ENCODE results near the gene FUT9.

FUT9 gene

GRCh38 chr6:96101564-96101963, 85.8 kb downstream of the FUT9 start:
- TF ChIP-seq SNAI2 (CRISPR knock-in tag; IDR thresholded peaks at IDR 0.05) (no peak), GLIS3 (CRISPR knock-in tag; IDR thresholded peaks at IDR 0.05) (no peak), OSR1 (CRISPR knock-in tag; IDR thresholded peaks at IDR 0.05) (no peak), ZNF8 (CRISPR knock-in tag; IDR thresholded peaks at IDR 0.05) (no peak), ZNF565 (CRISPR knock-in tag; conservative IDR thresholded peaks at IDR 0.05; ENCODE audit: low read depth) (no peak), ARNTL (CRISPR knock-in tag; IDR thresholded peaks at IDR 0.05; ENCODE audit: borderline replicate concordance, low read depth) (no peak), BACH2 (CRISPR knock-in tag; IDR thresholded peaks at IDR 0.05; ENCODE audit: borderline replicate concordance) (no peak), RARB (CRISPR knock-in tag; IDR thresholded peaks at IDR 0.05) (no peak), TOX (CRISPR knock-in tag; IDR thresholded peaks at IDR 0.05; ENCODE audit: borderline replicate concordance) (no peak), POU6F1 (CRISPR knock-in tag; IDR thresholded peaks at IDR 0.05; ENCODE audit: borderline replicate concordance, low read depth) (no peak), ZFP3 (CRISPR knock-in tag; IDR thresholded peaks at IDR 0.05) (no peak), ISL1 (CRISPR knock-in tag; IDR thresholded peaks at IDR 0.05) (no peak), ESRRG (CRISPR knock-in tag; IDR thresholded peaks at IDR 0.05) (no peak), CSDC2 (CRISPR knock-in tag; IDR thresholded peaks at IDR 0.05) (no peak), TCF4 (CRISPR knock-in tag; IDR thresholded peaks at IDR 0.05; ENCODE audit: borderline replicate concordance) (no peak), PPARA (CRISPR knock-in tag; IDR thresholded peaks at IDR 0.05; ENCODE audit: borderline replicate concordance) (no peak), ZNF70 (CRISPR knock-in tag; IDR thresholded peaks at IDR 0.05) (no peak)
- TF ChIP-seq, protein P1, sequence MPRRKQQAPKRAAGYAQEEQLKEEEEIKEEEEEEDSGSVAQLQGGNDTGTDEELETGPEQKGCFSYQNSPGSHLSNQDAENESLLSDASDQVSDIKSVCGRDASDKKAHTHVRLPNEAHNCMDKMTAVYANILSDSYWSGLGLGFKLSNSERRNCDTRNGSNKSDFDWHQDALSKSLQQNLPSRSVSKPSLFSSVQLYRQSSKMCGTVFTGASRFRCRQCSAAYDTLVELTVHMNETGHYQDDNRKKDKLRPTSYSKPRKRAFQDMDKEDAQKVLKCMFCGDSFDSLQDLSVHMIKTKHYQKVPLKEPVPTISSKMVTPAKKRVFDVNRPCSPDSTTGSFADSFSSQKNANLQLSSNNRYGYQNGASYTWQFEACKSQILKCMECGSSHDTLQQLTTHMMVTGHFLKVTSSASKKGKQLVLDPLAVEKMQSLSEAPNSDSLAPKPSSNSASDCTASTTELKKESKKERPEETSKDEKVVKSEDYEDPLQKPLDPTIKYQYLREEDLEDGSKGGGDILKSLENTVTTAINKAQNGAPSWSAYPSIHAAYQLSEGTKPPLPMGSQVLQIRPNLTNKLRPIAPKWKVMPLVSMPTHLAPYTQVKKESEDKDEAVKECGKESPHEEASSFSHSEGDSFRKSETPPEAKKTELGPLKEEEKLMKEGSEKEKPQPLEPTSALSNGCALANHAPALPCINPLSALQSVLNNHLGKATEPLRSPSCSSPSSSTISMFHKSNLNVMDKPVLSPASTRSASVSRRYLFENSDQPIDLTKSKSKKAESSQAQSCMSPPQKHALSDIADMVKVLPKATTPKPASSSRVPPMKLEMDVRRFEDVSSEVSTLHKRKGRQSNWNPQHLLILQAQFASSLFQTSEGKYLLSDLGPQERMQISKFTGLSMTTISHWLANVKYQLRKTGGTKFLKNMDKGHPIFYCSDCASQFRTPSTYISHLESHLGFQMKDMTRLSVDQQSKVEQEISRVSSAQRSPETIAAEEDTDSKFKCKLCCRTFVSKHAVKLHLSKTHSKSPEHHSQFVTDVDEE (CRISPR knock-in tag; IDR thresholded peaks at IDR 0.05): no peak
- TF ChIP-seq, protein P2, sequence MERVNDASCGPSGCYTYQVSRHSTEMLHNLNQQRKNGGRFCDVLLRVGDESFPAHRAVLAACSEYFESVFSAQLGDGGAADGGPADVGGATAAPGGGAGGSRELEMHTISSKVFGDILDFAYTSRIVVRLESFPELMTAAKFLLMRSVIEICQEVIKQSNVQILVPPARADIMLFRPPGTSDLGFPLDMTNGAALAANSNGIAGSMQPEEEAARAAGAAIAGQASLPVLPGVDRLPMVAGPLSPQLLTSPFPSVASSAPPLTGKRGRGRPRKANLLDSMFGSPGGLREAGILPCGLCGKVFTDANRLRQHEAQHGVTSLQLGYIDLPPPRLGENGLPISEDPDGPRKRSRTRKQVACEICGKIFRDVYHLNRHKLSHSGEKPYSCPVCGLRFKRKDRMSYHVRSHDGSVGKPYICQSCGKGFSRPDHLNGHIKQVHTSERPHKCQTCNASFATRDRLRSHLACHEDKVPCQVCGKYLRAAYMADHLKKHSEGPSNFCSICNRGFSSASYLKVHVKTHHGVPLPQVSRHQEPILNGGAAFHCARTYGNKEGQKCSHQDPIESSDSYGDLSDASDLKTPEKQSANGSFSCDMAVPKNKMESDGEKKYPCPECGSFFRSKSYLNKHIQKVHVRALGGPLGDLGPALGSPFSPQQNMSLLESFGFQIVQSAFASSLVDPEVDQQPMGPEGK (CRISPR knock-in tag; IDR thresholded peaks at IDR 0.05; ENCODE audit: borderline replicate concordance): no peak
- TF ChIP-seq, protein P3, sequence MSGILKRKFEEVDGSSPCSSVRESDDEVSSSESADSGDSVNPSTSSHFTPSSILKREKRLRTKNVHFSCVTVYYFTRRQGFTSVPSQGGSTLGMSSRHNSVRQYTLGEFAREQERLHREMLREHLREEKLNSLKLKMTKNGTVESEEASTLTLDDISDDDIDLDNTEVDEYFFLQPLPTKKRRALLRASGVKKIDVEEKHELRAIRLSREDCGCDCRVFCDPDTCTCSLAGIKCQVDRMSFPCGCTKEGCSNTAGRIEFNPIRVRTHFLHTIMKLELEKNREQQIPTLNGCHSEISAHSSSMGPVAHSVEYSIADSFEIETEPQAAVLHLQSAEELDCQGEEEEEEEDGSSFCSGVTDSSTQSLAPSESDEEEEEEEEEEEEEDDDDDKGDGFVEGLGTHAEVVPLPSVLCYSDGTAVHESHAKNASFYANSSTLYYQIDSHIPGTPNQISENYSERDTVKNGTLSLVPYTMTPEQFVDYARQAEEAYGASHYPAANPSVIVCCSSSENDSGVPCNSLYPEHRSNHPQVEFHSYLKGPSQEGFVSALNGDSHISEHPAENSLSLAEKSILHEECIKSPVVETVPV (CRISPR knock-in tag; IDR thresholded peaks at IDR 0.05): no peak
- ATAC-seq: no peak

DNA sequence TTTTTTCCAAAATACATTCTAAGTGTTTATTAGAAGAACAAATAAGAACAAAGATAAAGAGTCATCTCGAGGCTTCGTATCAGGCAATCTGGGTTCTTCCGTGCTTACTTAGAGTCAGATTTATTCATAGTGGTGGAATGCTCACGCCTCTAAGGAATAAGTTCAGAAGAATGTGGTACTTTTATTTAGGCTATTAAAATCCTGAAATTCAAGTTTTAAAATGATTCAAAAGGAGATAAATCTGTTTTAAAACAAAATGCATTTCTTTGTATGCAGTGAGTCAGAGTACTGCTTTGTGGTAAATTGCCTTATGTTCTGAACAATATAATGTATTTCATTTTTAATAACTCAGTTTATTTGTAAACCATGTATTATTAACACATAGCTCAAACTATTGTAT, 89.1 kb downstream of the FUT9 start:
- TF ChIP-seq ESRRG (CRISPR knock-in tag; IDR thresholded peaks at IDR 0.05): no peak
- TF ChIP-seq, protein P3 (CRISPR knock-in tag; IDR thresholded peaks at IDR 0.05): no peak
- TF ChIP-seq SNAI2 (CRISPR knock-in tag; IDR thresholded peaks at IDR 0.05): no peak
- no peak for TF ChIP-seq ZNF565 (CRISPR knock-in tag; conservative IDR thresholded peaks at IDR 0.05; ENCODE audit: low read depth)
- TF ChIP-seq TCF4 (CRISPR knock-in tag; IDR thresholded peaks at IDR 0.05; ENCODE audit: borderline replicate concordance): no peak
- TF ChIP-seq OSR1 (CRISPR knock-in tag; IDR thresholded peaks at IDR 0.05): no peak
- no peak for TF ChIP-seq RARB (CRISPR knock-in tag; IDR thresholded peaks at IDR 0.05)
- TF ChIP-seq TOX (CRISPR knock-in tag; IDR thresholded peaks at IDR 0.05; ENCODE audit: borderline replicate concordance): no peak
- TF ChIP-seq ZFP30 (CRISPR knock-in tag; IDR thresholded peaks at IDR 0.05): no peak
- no peak for TF ChIP-seq PPARA (CRISPR knock-in tag; IDR thresholded peaks at IDR 0.05; ENCODE audit: borderline replicate concordance)
- TF ChIP-seq, protein P1 (CRISPR knock-in tag; IDR thresholded peaks at IDR 0.05): no peak

More for the DNA sequence above, 89.1 kb downstream of the FUT9 start:
- ATAC-seq: no peak
